GM19328 (cell line): ENCODE results near the gene GPR152.

ENCODE experiments used
- ATAC-seq: cut with Tn5 transposase; IDR thresholded peaks from one replicate; pipeline ENCODE4 v1.9.1; 2021; ENCODE audit warnings: mild to moderate bottlenecking, moderate library complexity; ENCODE audit not compliant: unreplicated experiment

Gene GPR152

DNA sequence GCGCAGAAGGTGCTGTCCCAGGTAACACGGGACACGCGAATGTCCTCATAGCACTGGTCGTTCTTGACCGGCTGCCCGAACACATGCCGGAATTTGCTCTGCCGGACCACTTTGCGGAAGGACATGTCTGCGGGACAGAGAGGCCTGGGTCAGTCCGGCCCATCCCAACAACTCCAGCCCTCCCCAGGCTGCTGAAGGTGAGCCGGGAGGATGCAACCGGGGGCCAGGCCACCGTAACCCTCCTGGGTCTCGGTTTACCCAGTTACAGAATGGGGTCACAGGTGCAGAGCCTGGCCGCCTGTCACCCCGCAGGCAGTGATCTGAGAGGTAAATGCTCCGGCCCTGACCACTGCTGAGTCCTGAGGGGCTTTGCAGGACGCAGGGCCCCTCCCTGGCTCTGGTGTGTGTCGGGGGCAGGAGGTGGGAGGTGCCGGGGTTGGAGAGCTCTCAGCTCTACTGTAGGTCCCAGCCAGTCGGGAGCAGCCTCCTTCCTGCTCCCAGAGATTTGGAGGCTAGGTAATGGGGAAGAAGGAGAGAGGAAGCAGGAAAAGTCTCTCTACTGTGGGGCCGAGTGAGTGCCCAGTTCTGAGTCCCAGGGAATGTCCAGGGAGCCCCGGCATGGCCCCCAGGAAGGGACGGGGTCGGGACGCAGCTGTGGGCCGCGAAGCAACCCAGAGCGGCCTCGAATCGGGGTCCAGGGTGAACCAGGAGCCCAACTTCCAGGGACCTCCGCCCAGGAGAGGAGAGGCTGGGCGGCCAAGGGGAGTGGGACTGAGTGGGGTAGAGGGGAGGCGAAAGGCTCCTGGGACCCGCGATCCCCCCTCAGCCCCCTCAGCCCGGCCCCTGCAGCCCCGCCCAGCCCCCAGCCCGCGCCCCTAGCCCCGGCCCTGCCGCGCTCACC is 9.8 kb downstream of the GPR152 start:
- no peak for ATAC-seq

DNA sequence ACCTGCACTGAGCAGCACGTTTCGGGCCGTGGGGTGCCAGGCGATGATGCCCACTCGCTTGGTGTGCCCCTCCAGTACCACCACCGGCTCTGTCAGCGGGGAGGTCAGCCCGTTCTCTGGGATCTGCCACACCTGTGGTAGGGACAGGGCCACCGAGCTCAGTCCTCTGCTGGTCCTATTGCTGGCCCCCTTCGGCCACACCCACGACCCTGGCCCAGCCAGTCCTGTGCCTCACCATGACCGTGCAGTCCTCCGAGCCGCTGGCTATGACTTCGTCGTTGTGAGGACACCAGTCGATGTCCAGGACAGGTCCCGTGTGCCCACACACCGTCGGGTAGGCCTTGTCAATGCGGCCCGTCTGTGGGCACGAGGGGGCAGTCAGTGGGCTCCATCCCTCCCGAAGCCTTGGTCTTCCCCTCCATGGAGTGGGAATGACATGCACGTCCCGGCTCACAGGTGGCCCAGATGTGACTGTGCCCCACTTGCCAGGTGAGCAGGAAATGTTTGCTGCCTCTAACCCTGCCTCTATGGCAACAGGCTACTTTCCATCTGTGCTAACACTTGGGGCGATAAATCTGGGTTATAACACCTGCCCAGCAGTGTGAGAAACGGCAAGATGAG is 10.7 kb downstream of the GPR152 start:
- no peak for ATAC-seq

GRCh38 chr11:67441098-67441563 is 11.4 kb downstream of the GPR152 start:
- no peak for ATAC-seq

- ATAC-seq: no peak
These were observed 12.1 kb downstream of the GPR152 start for GRCh38 chr11:67440229-67441097.

- no peak for ATAC-seq
These were observed 13.0 kb downstream of the GPR152 start for GRCh38 chr11:67439321-67440228.

- ATAC-seq: no peak
These were observed 14.2 kb downstream of the GPR152 start for GRCh38 chr11:67438158-67438902.

DNA sequence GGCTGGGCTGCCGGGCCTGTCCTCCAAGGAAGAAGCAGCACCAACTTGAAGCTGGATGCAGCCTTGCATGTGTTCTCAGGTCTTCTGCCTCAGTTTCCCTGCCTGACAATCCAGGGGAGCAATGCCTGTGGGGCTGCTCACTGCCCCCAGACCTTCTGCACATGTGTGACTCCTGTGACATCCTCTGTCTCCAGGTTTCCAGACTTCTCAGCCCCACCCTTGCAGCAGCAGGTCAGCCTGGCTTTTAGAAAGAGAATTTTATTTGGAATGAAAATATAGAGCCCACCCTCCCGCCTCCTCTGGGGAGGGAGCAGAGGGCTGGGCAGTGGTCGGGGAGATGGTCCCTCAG is 14.7 kb downstream of the GPR152 start:
- no peak for ATAC-seq

DNA sequence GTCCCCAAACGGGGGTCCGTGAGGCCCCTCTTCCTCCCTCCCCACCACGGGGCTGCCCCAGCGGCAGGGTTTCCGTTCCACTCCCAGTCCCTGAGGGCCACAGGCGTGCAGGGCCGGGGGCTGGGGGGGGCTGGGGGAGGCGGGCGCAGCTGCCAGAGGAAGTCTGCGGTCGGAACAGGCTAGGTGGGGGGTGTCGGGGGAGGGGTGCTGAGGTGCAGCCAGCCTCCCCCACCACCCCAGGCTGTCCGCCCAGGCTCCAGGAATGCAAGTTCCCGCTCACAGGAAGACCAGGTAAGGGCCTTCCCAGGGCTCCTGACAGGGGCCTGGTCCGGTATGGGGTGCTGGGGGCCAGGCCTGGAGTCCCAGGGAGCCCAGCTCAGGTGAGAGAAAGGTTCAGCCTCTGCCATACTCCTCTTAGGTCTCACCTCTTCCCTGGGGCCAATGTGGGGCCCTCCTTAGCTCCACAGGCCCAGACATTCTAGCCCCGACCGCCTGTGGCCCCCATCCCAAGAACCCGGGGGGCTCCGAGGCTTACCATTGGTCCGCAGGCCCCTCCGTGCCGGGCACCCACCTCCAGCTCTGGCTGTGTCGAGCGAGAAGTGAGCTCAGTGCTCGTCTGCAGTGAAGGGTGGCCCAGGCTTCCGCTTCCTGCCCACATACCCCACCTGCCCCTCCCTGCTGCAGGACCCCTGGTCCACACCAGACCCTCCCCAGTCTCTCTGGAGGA is 15.3 kb downstream of the GPR152 start, which contains the start of gene PTPRCAP:
Gene PTPRCAP, minus strand, starts transcription at position 601 of the 727 bp plus-strand sequence. Its CDS starts 63 bp downstream, at position 538.
- peak; percentile 33 for ATAC-seq

DNA sequence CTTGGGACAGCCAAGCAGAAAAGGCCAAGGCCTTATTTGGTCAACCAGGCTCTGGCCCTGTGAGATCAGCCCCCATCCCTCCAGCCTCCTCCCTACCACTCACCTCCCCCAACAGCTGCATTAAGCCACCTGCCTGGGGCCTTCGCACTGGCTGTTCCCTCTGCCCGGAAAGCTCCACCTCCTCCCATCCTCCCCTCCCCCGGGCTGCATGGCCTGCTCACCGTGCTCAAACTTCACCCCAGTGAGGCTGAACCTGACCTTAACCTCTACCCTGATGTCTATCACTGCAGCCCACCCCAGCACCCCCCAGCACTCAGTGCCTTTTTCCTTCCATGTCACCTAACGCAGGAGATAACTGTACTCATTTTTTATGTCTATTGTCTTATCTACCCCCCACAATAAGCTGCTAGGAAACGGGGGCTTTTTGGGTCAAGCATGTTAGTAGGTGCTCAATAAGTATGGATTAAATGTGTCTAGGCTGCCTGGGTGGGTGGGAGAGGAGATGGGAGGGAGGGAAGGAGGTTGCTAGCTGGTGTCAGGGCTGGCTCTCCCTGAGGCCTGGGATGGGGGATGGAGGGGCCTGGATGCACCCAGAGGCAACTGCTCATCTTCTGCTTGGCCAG is 16.0 kb downstream of the GPR152 start:
- ATAC-seq: peak; percentile 35

DNA sequence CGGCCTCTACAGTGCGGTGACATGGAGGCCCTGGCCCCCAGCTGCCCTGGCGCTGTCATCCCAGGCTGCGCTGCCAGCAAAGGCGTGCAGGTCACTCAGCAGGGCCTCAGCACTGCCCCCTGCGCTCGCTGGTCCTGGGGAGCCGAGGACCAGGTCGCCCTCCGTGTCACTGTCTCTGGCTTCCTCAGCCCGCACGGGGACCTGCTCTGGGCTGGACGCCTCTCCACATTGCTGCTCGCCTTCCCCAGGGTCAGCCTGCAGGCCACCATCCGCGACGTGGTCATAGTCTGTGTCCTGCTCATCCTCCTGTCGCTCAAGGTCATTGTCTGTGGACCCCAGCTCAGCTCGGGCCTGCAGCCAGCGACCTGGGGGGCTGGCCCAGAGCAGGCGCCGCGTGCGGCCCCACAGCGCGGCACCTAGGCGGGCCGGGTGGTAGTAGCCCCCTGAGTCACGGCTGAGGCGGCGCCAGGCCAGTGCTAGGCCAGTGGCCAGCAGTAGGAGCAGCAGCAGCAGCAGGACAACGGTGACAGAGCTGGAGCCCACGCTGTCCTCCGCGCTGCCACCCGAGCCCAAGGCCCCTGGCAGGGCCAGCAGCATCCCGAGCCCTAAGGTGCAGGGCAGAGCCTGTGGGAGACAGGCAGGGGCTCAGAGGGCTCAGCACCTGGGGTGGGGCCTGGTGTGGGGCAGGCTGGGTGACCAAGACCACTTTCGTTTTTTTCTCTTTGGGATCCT is 16.6 kb downstream of the GPR152 start:
- no peak for ATAC-seq

DNA sequence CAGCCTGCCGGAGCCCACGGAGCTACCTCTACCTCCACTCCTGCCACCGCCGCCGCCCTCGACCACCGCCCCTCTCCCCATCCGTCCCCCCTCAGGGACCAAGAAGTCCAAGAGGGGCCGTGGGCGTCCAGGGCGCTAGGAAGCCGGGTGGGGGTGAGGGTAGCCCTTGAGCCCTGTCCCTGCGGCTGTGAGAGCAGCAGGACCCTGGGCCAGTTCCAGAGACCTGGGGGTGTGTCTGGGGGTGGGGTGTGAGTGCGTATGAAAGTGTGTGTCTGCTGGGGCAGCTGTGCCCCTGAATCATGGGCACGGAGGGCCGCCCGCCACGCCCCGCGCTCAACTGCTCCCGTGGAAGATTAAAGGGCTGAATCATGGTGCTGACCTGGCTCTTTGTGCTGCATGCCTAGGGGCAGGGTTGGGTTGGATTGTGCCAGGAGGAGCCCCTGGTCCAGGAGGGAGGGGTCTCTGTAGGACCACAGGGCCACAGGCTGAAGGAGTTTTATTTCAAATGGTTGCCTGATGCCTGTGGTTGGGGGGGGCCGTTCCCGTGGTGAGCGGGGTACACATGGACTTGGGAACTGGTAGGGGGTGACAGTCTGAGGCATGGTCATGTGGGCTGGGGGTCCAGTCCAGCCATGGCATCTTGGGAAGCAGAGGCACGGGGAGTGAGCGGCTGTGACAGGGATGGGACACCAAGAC is 17.4 kb downstream of the GPR152 start:
- no peak for ATAC-seq

DNA sequence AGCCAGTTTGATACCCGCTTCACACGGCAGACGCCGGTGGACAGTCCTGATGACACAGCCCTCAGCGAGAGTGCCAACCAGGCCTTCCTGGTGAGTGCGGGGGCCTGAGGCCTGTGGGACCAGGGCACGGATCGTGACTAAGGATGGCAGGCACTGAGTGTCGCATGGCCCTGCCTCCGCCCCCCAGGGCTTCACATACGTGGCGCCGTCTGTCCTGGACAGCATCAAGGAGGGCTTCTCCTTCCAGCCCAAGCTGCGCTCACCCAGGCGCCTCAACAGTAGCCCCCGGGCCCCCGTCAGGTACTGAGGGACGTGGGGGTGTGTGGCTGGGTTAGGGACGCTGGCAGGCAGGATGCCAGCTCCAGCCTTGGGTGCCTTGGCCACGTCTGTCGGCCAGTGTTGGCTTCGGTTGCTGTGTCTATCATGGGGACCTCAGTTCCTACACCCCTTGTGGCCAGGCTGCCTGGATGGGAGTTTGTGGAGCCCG is 18.1 kb downstream of the GPR152 start:
- no peak for ATAC-seq

DNA sequence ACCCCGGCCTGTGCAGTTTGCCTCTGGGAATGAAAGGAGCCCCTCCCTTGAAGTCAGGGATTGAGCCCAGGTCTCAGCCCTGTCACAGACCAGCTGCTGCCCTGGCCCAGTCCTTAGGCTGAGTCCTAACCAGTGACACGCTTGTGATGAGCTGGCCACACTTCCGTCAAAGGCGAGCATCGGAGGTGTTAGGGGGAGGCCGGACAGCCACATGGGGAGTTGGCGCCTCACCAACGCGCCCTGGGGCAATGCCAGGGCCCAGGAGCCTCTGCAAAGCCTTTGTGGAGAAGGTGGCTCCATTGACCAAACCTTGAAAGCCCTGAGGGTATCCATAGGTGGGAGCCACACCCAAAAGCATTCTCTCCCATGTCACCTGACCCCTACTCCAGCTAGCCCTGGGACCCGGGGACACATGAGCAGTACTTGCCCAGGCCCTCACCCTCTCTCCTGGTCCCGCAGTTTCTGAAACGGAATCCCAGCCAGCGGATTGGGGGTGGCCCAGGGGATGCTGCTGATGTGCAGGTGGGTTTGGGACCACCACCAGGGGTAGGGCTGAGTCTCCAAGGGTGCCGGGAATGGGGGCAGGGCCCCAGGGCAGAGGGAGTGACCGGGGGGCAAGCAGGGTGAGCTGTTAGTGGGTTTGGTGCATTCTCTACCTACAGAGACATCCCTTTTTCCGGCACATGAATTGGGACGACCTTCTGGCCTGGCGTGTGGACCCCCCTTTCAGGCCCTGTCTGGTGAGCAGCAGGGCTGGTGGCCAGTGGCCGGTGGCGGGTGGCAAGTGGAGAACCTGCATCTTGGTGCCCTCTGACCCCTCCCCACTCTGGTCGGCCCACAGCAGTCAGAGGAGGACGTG is 18.8 kb downstream of the GPR152 start:
- ATAC-seq: no peak

GRCh38 chr11:67432655-67433349 is 19.7 kb downstream of the GPR152 start:
- ATAC-seq: no peak
